GM18502 (cell line): ENCODE results near the gene KRTAP26-1.

Experiments used
- ATAC-seq: cut with Tn5 transposase; IDR thresholded peaks from one replicate; pipeline ENCODE4 v1.9.1; 2021; ENCODE audit warnings: mild to moderate bottlenecking; ENCODE audit not compliant: unreplicated experiment, poor library complexity

The KRTAP26-1 gene, protein sequence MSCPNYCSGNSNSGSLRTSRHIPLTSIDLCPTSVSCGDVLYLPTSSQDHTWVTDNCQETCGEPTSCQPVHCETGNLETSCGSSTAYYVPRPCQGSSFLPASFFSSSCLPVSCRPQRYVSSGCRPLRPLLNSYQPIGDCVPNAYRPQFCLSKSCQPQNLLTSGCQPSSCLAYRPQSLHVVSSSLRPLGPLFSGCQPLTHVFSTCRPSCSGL

DNA sequence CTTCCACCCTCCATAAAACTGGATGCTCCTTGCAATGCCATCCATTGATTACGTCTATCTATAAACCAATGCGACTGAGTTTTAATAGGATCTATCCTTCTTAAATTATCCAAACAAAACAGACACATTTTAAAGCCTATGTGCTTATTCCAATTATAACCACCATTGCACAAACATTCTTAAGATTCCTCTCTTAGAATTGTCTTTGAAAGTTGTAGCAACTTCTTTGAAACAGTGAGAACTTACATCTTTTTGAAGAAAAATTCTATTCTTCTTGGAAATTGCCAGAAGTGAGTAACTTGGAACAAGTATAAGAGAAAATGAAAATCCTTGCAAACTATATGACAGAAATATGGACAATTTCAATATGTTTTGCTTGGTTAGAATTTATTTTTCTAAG, at the start of gene KRTAP26-1:
KRTAP26-1 (minus strand) TSS at position 101 of the 400 bp plus-strand sequence. CDS start 280 bp downstream, outside the sequence.
- no peak for ATAC-seq

DNA sequence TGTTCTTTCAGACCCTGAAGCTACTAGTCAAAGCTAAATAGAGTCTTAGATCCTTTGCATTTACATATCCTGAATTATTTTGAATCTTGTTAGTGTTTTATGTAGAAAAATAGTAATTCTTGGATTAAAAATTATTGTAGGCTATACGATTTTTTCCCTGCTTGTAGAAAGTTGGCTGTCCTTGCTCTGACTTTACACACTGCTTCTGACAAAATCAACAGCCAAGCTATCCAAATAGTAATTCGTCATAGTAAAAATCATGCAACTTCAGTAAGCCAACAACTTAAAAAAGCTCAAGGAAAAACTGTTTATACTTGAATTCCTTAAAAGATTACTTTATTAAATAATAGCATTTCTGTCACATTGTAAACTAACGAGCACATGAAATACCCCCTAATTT, 35.8 kb upstream of the KRTAP26-1 start:
- no peak for ATAC-seq

- no peak for ATAC-seq
Measured at GRCh38 chr21:30354308-30355005, 34.3 kb upstream of the KRTAP26-1 start.

DNA sequence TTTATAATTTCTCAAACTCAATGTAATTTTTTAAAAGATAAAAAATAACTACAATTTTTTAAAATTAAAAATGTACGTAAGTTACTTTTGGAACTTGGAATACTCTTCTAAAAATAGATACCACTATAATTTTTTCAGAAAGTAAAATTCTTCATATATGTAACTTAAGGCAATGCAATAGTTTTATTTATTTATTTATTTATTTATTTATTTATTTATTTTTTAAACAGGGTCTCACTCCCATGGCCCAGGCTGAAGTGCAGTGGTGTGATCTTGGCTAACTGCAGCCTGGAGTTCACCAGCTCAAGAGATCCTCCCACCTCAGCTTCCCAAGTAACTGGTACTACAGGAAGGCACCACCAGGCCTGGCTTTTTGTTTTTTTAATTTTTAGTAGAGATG, 31.4 kb upstream of the KRTAP26-1 start:
- no peak for ATAC-seq

GRCh38 chr21:30349572-30349971, 29.5 kb upstream of the KRTAP26-1 start:
- ATAC-seq: no peak

DNA sequence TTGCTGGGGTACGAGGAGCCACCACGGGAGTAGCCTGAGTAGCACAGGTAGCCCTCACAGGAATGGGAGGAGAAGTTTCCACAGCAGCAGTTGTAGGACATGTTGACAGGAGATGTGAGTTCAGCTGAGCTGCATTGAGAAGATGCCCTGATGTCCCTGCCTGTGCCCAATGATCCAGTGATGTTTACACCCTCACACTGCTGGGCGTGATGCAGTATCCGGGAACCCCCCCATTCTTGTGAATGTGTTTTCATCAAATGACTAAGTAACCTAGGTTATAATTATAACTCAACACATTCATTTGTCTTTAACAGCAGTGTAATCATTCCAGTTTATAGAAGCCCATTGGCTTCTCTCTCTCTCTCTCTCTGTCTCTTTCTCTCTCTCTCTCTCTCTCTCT, 28.4 kb upstream of the KRTAP26-1 start, which contains the start of gene KRTAP23-1:
KRTAP23-1 (minus strand) TSS at position 101 of the 400 bp plus-strand sequence; CDS start at position 101, 0 bp downstream.
- ATAC-seq: no peak

DNA sequence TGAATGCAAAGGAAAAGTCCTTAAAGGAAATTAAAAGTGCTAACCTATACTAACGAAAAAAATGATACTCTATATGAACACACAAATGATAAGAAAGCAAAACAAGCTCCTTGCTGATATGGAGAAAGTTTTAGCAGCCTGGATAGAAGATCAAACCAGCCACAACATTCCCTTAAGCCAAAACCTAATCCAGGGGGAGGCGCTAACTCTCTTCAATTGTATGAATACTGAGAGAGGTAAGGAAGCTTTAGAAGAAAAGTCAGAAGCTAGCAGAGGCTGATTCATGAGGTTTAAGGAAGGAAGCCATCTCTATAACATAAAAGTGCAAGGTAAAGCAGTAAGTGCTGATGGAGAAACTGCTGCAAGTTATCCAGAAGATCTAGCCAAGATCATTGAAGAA, 24.9 kb upstream of the KRTAP26-1 start:
- no peak for ATAC-seq

DNA sequence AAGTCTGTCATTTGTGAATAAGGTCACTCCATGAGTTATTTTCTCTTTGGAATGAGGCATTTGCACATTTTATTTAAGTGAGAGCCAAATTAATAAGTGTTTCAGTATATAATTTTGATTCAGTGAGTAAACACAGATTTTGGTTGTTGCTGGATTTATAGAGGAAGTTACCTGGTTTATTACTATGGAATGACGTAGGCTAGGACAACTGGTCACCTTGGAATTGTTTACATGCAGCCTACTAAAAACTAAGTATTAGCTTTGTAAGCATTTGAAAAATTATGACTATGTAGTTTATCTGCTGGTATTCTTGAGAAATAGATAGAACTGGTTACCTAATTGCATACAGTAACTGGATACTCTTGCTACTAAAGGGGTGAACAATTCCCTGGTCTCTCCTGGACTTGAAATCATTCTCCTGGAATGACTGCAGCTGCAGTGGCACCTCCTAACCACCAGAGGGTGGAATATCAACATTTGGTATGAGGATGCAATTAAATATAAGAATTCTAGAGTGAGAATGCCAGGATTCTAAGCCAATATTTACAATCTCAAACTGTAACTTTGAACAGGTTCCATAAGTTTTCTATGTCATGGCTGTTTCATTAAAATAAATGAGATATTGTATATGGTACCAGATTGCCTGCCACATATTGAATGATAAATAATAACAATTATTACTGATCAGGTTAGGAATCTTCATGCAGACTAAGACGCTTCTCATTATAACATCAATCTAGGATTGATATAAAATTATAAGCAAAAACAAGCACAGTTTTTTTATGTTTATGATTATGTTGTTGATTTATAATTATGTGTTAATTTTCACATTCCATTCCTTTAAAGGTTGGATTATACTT, 20.8 kb upstream of the KRTAP26-1 start:
- no peak for ATAC-seq

DNA sequence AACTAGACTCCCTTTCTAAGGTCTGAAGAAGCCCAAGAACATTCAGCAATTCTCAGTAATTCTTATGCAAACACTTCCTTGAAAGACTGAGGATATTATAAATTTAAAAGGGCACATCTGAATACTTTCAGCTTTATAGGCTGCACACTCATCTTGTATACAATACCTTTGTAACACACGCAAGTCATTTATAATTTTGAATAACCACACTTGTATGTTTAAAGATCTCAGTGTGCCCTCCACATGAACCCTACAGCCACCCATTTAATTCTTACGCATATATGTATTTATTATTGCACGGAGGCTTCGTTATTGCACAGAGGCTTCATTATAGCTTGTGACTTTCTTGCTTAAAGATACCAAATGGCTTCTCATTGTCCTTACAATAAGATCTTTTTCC, 18.6 kb upstream of the KRTAP26-1 start:
- ATAC-seq: no peak

GRCh38 chr21:30337772-30338171, 17.7 kb upstream of the KRTAP26-1 start:
- ATAC-seq: no peak

DNA sequence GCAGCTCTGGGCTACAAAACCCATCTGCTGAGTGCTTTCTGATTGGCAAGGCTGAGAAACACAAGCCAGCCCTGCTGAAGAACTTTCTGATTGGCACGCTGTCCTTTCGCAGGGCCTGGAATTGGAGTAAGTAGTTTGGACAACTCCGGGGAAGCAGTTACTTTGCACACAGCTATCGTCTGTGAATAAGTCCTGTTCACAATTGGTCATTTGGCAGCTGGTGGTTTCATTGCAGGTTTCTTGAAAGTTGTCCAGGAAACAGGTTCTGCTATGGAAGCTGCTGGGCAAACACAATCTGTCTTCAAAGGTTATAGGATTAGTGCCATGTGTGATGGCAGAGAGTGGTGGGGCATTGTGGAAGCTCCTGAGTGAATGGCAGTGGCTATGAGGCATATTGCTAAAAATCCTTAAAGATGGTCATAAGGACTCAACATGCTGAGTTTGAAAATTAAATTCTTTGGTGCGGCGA, 17.2 kb upstream of the KRTAP26-1 start, which contains the start of gene KRTAP27-1:
KRTAP27-1 (minus strand) TSS at position 419 of the 469 bp plus-strand sequence; CDS start at position 393, 26 bp downstream.
- ATAC-seq: no peak

DNA sequence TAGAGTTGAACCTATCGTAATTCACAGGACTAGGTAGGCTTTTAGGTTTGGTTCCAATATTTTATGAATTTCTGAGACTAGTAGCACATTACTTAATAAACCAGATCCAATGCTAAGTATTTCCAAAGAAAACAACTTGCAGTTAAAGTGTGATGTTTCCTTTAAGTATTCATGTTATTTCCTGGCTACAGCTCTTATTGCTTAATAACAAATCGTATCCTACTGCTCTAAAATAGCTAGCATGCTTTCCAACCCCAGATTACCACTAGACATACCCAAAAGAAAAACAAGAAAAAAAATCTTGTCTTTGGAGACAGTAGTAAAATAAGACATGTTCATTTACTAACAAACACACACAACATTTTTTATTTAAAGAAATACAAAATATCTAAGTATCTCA, 16.5 kb upstream of the KRTAP26-1 start:
- no peak for ATAC-seq

- ATAC-seq: no peak
Measured at GRCh38 chr21:30333736-30334135, 13.6 kb upstream of the KRTAP26-1 start.

GRCh38 chr21:30332681-30333080, 12.6 kb upstream of the KRTAP26-1 start:
- ATAC-seq: no peak

- no peak for ATAC-seq
Measured at GRCh38 chr21:30329203-30329875, 9.2 kb upstream of the KRTAP26-1 start.

GRCh38 chr21:30326390-30326789, 6.3 kb upstream of the KRTAP26-1 start:
- no peak for ATAC-seq

DNA sequence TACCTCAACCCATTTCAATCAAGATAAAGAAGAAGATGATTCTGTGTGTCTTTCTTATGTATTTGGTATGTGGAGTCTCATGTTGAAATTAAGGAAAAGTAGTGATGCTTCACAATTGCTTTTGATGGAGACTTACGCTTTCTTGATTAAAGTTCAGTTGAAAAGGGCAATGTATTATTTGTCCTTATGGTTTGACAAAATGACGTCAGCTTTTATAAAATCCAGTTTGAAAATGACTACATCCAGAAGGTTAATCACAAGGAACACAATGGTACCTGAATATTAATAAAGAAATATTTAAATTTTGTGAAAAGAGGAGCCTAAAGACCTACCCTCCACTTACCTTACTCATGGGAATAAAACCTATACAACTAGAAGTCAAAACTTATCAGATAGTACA, 4.4 kb downstream of the KRTAP26-1 start:
- ATAC-seq: no peak

- no peak for ATAC-seq
Measured at GRCh38 chr21:30306884-30307283, 13.2 kb downstream of the KRTAP26-1 start.

- ATAC-seq: no peak
Measured at GRCh38 chr21:30305136-30305535, 15.0 kb downstream of the KRTAP26-1 start.

GRCh38 chr21:30289215-30289614, 30.9 kb downstream of the KRTAP26-1 start, which contains the start of gene KRTAP25-1:
Gene KRTAP25-1 (minus strand): TSS chr21:30289514. CDS start chr21:30289490, 24 bp downstream.
- no peak for ATAC-seq
